ENCODE results near the gene SIT1.
"Not testable (repeated sequence)": the region's sequence is repeated elsewhere in the genome, so short reads cannot be mapped to it uniquely, and the experiment has no call there.

SIT1 gene

DNA sequence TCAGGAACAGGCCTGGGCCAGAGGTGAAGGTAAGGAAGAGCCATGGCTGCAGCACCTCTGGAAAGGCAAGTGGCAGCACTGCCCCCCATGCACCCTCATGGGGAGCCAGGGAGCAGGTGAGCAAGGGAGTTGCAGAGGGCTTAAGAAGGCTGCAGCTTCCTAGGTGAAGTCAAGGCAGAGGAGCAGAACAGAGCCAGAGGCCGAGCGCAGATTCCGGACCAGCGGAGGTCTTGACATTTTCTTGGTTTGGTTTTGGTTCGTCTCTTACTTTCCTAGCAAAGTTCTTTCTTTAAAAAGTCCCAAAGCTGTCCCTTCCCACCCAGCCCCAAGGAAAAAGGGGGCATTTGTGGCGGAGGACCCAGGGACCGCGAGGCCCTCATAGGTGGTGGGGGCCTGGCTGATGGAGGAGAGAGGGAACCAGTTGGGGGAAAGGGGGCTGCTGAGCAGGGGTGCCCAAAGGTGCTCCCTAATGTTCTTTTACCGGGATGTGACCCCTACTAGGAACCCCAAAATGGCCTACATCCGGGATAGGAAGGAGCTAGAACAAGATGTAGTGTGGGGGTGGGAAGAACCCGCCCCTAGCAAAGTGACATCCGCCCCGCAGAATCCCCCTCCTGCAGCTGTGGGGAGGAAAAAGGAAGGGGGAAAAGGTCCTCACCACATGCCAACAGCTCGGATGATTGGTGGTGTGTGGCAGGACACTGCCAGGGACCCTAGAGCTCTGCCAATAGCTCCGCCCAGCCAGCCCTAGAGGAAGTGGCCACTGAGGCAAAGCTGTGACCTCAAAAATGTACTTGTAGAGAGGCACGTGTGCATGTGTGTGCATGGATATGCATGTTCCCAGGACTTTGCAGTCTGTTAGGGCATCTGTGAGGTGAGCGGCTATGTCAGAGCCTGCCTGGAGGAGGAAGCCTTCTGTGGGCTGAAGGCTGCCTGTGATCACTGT, 31.6 kb downstream of the SIT1 start:
- in situ Hi-C loops (cut with MboI; ENCODE audit: low pct_unique_long_range_greater_than_20kb, low sequenced_read_pairs, unreplicated experiment): no loop called here
- TF ChIP-seq CTCF (IDR thresholded peaks at IDR 0.05; ENCODE audit: extremely low read depth, insufficient read depth, missing control alignments): no peak
- peak; percentile 44 for DNase-seq (ENCODE audit: low spot score)

DNA sequence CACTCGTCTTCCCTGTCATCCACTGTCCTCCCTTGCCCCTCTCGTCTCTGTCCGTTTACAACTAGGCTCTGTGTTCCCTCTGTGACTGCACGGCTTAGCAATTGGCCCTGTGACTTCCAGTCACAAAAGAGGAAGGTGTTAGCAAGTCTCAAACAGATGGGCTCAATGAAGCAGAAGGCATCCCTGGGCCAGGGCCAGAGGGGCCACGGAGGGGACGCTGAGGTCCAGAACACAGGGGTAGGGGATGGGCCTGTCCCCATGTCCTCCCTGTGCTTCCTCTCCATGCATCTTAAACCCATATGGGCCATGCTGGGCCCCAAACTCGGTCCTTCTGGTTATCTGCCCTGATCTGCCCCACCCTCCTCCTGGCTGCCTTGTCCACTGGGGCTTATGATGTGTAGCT, 32.4 kb downstream of the SIT1 start, which contains the start of gene CD72:
Gene CD72 (minus strand): TSS at position 89 of the 403 bp plus-strand sequence. CDS start 110 bp downstream, outside the sequence.
- no peak for DNase-seq (ENCODE audit: low spot score)
- in situ Hi-C loops (cut with MboI; ENCODE audit: low pct_unique_long_range_greater_than_20kb, low sequenced_read_pairs, unreplicated experiment): no loop called here
- TF ChIP-seq CTCF (IDR thresholded peaks at IDR 0.05; ENCODE audit: extremely low read depth, insufficient read depth, missing control alignments): no peak

- in situ Hi-C loops (cut with MboI; ENCODE audit: low pct_unique_long_range_greater_than_20kb, low sequenced_read_pairs, unreplicated experiment): no loop called here
- DNase-seq (ENCODE audit: low spot score): no peak
- TF ChIP-seq CTCF (IDR thresholded peaks at IDR 0.05; ENCODE audit: extremely low read depth, insufficient read depth, missing control alignments): no peak
These were observed 33.2 kb downstream of the SIT1 start for GRCh38 chr9:35617548-35617947.

- peak; percentile 83 for DNase-seq (ENCODE audit: low spot score)
- in situ Hi-C loops (cut with MboI; ENCODE audit: low pct_unique_long_range_greater_than_20kb, low sequenced_read_pairs, unreplicated experiment): no loop called here
- TF ChIP-seq CTCF (IDR thresholded peaks at IDR 0.05; ENCODE audit: extremely low read depth, insufficient read depth, missing control alignments): peak; percentile 49
These were observed 33.9 kb downstream of the SIT1 start for GRCh38 chr9:35616681-35617459.

DNA sequence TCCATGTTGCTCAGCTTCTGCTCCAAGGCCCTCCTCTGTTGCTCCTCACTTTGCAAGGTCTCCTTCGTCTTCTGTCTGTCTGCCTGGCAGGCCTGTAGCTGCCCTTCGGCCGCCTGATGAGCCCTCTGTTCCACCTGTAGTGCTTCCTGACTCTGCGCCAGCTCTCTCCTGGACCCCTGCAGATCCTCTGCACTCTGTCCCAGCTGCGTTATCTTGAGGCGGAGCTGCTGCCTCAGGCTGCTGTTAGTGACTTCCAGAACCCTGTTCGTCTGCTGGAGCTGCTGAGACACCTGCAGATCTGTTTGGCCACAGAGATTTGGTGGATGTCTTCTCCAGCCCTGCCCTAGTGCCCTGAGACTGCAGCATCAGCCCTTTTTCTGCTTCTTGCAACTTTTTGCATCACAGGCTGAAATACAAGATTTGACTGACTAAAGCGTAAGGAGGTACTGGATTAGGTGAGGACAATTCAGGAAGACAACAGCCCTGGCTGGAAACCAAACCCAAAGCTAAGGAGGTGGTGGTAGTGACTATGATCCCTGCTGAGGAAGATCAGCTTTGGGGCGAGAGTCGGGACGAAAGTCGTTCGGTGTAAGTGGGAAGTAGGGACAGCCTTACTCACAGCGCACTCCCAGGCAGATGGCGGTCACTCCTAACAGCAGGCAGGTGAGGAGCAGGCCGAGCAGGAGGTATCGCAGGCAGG, 34.6 kb downstream of the SIT1 start:
- DNase-seq (ENCODE audit: low spot score): no peak
- TF ChIP-seq CTCF (IDR thresholded peaks at IDR 0.05; ENCODE audit: extremely low read depth, insufficient read depth, missing control alignments): no peak
- in situ Hi-C loops (cut with MboI; ENCODE audit: low pct_unique_long_range_greater_than_20kb, low sequenced_read_pairs, unreplicated experiment): no loop called here

DNA sequence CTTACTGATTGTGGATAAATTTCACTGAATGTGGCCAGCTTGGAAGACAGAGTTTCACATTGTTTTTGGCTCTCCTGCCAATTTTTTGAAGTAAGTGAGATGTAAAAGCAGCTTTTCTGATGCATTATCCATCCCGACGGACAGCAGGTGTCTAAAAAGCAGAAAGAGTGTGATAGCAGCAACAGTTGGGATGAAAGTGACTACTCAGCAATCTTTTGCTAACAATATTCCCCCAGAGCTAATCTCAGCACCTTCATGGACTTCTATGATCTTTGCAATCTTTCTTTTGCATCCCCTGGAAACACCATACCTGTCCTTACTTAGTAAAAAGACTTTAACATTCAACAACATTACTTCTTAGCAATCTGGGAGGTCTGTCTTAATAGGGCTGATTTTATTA, 37.9 kb downstream of the SIT1 start:
- DNase-seq (ENCODE audit: low spot score): no peak
- in situ Hi-C loops (cut with MboI; ENCODE audit: low pct_unique_long_range_greater_than_20kb, low sequenced_read_pairs, unreplicated experiment): no loop called here
- TF ChIP-seq CTCF (IDR thresholded peaks at IDR 0.05; ENCODE audit: extremely low read depth, insufficient read depth, missing control alignments): no peak

- DNase-seq (ENCODE audit: low spot score); in situ Hi-C loops (cut with MboI; ENCODE audit: low pct_unique_long_range_greater_than_20kb, low sequenced_read_pairs, unreplicated experiment): not testable (repeated sequence)
These were observed 38.7 kb downstream of the SIT1 start for GRCh38 chr9:35612066-35612465.
